SHP77 (cell line): ENCODE data around the gene EPHA7.
A peak's percentile ranks its signal among the peaks of the same experiment; 100 is the strongest.

Experiments
- DNase-seq, 2 experiments: peaks; one replicate each; lab custom pipeline; 2025; lab: John Stamatoyannopoulos, UW

The EPHA7 gene

GRCh38 chr6:93419304-93420162, at the start of gene EPHA7:
Gene EPHA7 (minus strand): TSS chr6:93419559. CDS start chr6:93419341, 218 bp downstream.
- peak; percentile 95 to 97 for DNase-seq

- DNase-seq, result no peak
Measured at GRCh38 chr6:93468291-93468690, 48.9 kb upstream of the EPHA7 start.

- DNase-seq, result no peak
Measured at GRCh38 chr6:93454533-93454932, 35.2 kb upstream of the EPHA7 start.

GRCh38 chr6:93453956-93454355, 34.6 kb upstream of the EPHA7 start:
- DNase-seq, result no peak

GRCh38 chr6:93447874-93448273, 28.5 kb upstream of the EPHA7 start:
- DNase-seq, result no peak

- no peak for DNase-seq
Measured at GRCh38 chr6:93437491-93437890, 18.1 kb upstream of the EPHA7 start.

GRCh38 chr6:93433592-93433991, 14.2 kb upstream of the EPHA7 start:
- DNase-seq, result no peak

GRCh38 chr6:93424303-93425064, 5.1 kb upstream of the EPHA7 start:
- DNase-seq, result no peak

- peak; percentile 55 to 86 for DNase-seq
Measured at GRCh38 chr6:93423542-93423941, 4.2 kb upstream of the EPHA7 start.

GRCh38 chr6:93420163-93420795, 920 bp upstream of the EPHA7 start:
- no peak for DNase-seq

GRCh38 chr6:93418408-93419303, 703 bp downstream of the EPHA7 start:
- DNase-seq, result peak; percentile 46 to 61

- DNase-seq, result no peak
Measured at GRCh38 chr6:93418033-93418407, 1.3 kb downstream of the EPHA7 start.

- DNase-seq, result peak in 1 of 2 experiments; percentile 67
Measured at GRCh38 chr6:93417421-93418013, 1.8 kb downstream of the EPHA7 start.

GRCh38 chr6:93416571-93417420, 2.6 kb downstream of the EPHA7 start:
- DNase-seq, result peak; percentile 67 to 83

- no peak for DNase-seq
Measured at GRCh38 chr6:93413190-93413589, 6.2 kb downstream of the EPHA7 start.

- no peak for DNase-seq
Measured at GRCh38 chr6:93412452-93412851, 6.9 kb downstream of the EPHA7 start.

GRCh38 chr6:93407186-93407585, 12.2 kb downstream of the EPHA7 start:
- peak; percentile 46 to 50 for DNase-seq

- no peak for DNase-seq
Measured at GRCh38 chr6:93403390-93403789, 16.0 kb downstream of the EPHA7 start.

- no peak for DNase-seq
Measured at GRCh38 chr6:93398723-93399122, 20.6 kb downstream of the EPHA7 start.

- DNase-seq, result no peak
Measured at GRCh38 chr6:93394471-93394870, 24.9 kb downstream of the EPHA7 start.
